ENCODE measurements around the gene IL18R1. TPM values are rescaled to one million over a fixed set of nuclear protein-coding genes. Genes with fewer than 3 reads are reported as not detected.

IL18R1 gene
- total RNA-seq, 1 donor from 2014 or later = 1.4 TPM

DNA sequence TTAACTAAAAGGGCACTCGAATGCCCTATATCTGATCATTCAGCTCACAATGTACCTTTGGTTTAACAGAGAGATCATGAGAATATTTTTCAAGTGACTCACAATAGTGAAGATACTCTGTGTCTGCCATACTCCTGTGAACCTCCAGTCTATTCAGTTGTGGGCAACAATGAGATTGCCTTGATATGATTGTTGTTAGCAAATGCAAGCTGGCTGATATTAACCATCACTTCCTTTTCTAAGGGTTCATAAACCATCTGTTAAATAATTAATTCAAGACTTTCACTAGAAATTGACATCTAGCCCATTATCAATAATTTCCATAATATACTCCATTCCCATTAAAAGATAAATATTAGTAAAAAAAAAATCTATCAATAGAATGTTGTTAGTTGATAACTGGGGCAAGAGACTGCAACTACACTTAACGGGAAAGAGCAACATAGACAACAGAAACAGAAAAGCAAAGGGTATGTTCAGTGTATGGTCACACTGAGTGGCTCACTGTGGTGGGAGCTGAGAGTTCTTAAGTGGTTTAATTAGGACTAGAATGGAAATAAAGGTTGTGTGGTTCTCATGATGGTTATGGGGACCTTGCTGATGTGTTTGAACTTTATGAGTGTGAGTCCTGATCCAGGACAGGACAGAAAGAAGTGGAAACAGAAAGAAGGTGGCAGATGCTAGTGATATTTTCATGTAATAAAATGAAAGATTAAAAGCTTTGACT is 79.2 kb downstream of the IL18R1 start:
- no peak for DNase-seq

DNA sequence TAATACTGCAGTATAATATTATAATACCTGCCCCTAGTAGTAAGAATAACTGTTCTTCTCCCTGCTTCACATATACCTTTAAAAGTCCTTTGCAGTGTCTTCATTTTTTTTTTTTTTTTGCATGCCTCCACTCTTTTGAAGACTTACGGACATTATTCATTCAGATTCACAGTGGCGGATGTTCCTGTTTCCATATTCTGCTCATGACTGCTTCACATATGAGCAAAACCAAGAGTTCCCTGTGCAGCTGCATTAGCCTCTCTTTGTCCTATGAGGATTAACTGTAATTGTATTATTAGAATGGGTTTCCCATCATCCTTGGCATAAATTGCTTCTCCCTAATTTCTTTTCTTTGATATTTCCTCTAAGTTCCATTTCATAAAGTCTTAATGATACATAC is 80.1 kb downstream of the IL18R1 start:
- no peak for DNase-seq

DNA sequence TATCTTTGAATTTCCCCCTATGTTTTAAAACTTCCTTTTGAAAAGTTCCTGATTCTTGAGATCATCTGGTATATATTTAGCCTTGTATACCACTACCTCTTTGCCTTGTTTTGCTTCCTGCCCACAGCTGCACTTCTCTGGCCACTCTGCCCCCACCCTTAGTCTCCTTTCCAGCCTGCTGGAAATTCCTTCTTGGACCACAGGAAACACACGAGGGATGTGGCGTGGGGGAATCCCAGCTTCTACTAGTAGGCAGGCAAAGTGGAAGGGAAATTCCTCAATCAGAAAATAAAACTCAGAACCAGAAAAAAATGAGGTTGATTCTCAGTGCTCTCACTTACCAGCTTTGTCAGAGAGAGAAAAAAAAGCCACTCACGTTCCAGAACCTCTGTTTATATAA is 80.7 kb downstream of the IL18R1 start:
- DNase-seq = peak; percentile 82

DNA sequence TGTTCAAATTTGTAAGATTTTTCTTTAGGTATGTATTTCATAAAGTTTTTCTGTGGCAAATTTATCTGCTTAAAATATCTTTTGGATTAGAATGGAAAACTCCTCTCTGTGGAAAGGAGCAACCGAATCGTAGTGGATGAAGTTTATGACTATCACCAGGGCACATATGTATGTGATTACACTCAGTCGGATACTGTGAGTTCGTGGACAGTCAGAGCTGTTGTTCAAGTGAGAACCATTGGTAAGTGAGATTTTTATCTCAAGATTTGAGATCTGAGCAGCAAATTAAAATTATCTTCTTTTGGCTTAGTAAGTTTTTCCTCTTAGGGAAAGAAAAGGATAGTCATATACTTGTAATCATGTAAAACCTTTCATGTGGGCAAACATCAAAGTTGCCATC is 81.5 kb downstream of the IL18R1 start:
- DNase-seq = no peak

DNA sequence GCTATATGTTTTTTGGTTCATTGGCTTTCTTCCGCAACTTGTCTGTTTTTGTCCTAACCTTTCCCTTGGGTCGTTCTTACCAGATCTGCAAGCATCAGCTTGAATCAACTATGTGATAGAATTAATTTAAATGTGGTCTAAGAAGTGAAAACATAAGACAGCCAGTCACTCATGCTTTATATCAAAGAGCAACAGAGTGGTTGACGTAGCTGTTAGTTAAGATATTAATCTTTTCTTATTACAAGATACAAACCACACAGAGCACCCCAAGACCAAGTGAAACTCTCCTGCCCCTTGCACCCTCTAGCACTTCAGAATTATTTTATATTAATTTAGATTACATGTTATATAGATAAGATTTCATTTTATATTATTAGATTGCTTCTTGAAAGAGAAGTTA is 82.5 kb downstream of the IL18R1 start:
- no peak for DNase-seq

DNA sequence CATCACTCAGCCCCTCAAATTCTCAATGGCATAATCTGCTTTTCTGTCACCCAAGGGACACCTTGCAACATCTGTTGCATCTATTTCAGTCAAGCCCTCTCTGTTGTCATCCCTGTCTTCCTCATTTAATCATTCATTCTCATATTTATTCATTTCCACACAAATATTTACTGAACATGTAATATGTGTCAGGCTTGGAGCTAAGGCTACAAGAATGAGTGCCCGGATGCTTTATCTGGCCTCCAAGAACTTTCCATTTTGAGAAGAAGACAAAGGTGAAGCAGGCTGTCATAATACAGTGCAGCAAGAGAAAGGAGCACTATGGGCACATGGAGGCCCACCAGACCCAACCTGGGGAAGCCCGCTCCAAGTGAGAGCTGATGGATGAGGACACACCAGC is 83.0 kb downstream of the IL18R1 start:
- no peak for DNase-seq

DNA sequence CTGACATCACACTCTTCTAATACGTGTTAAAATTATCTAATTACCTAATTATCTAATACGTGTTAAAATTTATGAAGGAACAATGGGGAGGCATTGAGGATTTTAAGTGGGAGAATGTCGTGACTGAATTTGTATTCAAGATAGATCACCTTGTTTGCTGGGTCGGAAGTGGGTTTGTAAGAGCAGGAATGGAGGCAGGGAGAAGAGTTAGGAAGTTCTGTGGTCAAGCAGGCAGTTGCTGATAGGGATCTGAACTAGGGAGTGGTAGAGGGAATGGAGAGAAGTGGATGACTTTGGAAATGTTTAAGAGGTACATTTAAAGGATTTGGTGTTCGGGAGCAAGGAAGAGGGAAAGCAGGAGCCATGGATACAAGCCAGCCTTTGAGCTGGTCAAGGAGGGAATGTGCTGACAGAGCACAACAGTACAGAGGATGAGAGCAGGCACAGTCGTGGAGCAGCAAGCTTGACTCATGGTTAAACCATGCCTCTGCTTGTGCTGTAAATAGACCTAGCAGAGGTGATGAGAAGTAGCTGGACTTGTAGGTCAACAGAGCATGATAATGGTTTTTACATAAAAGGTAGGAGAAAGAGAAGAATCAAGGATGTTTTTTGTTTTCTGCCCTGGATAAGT is 83.6 kb downstream of the IL18R1 start:
- peak; percentile 12 for DNase-seq

DNA sequence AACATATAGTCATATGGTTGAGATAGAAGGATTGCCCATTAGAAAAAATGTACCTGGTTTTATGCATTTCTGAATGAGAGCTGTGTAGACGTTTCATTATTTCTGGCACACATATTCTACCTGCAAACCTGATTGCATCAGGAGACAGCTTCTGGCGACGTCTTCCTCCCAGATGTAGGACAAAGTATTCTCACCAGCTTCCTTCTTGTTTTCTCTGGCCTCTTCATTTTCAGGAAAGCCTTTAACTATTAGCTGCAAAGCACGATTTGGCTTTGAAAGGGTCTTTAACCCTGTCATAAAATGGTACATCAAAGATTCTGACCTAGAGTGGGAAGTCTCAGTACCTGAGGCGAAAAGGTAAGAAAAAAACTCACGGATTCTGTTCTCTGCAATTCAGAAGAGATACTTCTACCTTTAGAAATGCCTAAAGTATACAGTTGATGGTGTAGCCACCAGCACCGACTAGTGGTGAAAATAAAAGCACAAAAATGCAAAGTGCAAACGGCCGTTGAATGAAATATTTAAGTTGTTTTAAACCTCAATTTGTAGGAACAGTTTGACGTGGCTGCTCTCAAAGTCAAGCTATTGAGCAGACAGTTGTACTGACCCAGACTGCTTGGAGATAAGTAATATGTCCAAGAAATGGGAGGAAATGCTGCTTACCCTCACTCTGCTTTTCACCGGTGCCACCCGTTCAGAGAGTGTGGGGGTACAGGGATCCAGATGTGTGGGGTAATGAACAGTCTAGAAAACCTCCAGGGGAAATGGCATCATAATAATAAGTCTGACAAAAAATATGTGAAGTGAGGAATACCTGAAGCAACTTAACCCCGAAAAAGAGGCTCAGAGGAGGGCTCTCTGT is 87.6 kb downstream of the IL18R1 start:
- DNase-seq = peak; percentile 66

DNA sequence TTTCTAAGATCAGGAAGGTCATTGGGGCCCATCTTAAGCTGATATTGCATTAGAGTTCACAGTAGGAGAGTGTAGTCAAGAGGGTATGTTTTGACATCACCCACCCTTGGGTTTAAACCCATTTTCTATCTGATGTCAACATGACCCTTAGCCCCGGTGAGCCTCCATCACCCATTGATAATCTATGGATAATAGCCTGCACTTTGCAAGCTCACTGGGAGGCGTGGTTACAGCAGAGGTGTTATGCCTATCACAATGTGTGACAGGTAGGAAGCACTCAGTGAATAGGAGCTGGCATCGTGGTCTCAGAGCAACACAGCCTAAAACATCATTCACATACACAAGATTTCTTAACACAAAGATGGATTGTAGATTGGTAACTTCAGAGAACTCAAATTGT is 88.6 kb downstream of the IL18R1 start:
- no peak for DNase-seq

DNA sequence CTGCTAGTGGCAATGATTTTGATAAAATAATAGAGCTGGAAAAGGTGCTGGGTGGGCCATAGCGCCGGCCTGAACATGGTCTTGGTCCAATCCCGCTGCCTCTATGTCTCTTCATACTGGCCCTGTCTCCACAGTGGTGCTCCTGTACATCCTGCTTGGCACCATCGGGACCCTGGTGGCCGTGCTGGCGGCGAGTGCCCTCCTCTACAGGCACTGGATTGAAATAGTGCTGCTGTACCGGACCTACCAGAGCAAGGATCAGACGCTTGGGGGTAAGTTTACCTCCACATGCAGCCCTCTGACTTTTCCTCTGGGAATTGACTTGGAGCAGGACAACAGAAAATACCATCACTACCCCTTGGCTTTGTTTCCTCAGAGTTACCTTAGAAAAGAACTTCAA is 91.3 kb downstream of the IL18R1 start:
- DNase-seq = no peak

Other genes starting within 250 kb of the IL18R1 start
- gene IL1R1, start 213.1 kb upstream of the IL18R1 start, total RNA-seq = 24.2 and 24.7 TPM in 2 replicates
- gene IL1RL2, start 168.8 kb upstream of the IL18R1 start, total RNA-seq = 0.09 and 0.34 TPM in 2 replicates
- gene IL1RL1, start 44.2 kb upstream of the IL18R1 start, total RNA-seq = 0.17 and 2.9 TPM in 2 replicates
- not detected in 2 replicates for gene IL18RAP, start 67.4 kb downstream of the IL18R1 start, total RNA-seq
- gene SLC9A4, start 117.4 kb downstream of the IL18R1 start, total RNA-seq = not detected in 2 replicates

Data from dermis blood vessel endothelial cell (primary cell).